HG02852 (cell line): ENCODE data around the gene SLC28A2.
"Not testable (repeated sequence)": the region's sequence is repeated elsewhere in the genome, so short reads cannot be mapped to it uniquely, and the experiment has no call there.

Experiments
- ATAC-seq: cut with Tn5 transposase; IDR thresholded peaks from one replicate; pipeline ENCODE4 v1.9.1; 2021; ENCODE audit warnings: mild to moderate bottlenecking, moderate library complexity; ENCODE audit not compliant: unreplicated experiment

The SLC28A2 gene

GRCh38 chr15:45251888-45252287 lies at the start of gene SLC28A2:
SLC28A2 (plus strand) TSS chr15:45252234; CDS start chr15:45253216, 982 bp downstream.
- no peak for ATAC-seq

- no peak for ATAC-seq
Measured at GRCh38 chr15:45203182-45203581, 48.9 kb upstream of the SLC28A2 start.

- no peak for ATAC-seq
Measured at GRCh38 chr15:45205192-45205591, 46.8 kb upstream of the SLC28A2 start.

- no peak for ATAC-seq
Measured at GRCh38 chr15:45212493-45212892, 39.5 kb upstream of the SLC28A2 start.

GRCh38 chr15:45221053-45221599 lies 30.9 kb upstream of the SLC28A2 start:
- ATAC-seq: no peak

GRCh38 chr15:45221967-45222366 lies 30.1 kb upstream of the SLC28A2 start:
- ATAC-seq: no peak

GRCh38 chr15:45224621-45225217 lies 27.3 kb upstream of the SLC28A2 start:
- ATAC-seq: no peak

- ATAC-seq: no peak
Measured at GRCh38 chr15:45225506-45226273, 26.3 kb upstream of the SLC28A2 start.

- no peak for ATAC-seq
Measured at GRCh38 chr15:45228931-45229330, 23.1 kb upstream of the SLC28A2 start.

GRCh38 chr15:45230245-45230965 lies 21.6 kb upstream of the SLC28A2 start:
- ATAC-seq: no peak

GRCh38 chr15:45231132-45231531 lies 20.9 kb upstream of the SLC28A2 start:
- no peak for ATAC-seq

GRCh38 chr15:45231864-45232562 lies 20.0 kb upstream of the SLC28A2 start:
- ATAC-seq: no peak

GRCh38 chr15:45234562-45235235 lies 17.3 kb upstream of the SLC28A2 start:
- ATAC-seq: no peak

GRCh38 chr15:45236806-45237205 lies 15.2 kb upstream of the SLC28A2 start:
- not testable (repeated sequence) for ATAC-seq

GRCh38 chr15:45242289-45242688 lies 9.7 kb upstream of the SLC28A2 start:
- no peak for ATAC-seq

GRCh38 chr15:45249125-45249780 lies 2.8 kb upstream of the SLC28A2 start:
- no peak for ATAC-seq

- no peak for ATAC-seq
Measured at GRCh38 chr15:45253330-45253729, 1.3 kb downstream of the SLC28A2 start.

- ATAC-seq: no peak
Measured at GRCh38 chr15:45254405-45254804, 2.4 kb downstream of the SLC28A2 start.

- ATAC-seq: not testable (repeated sequence)
Measured at GRCh38 chr15:45254824-45255223, 2.8 kb downstream of the SLC28A2 start.

- ATAC-seq: no peak
Measured at GRCh38 chr15:45259796-45260195, 7.8 kb downstream of the SLC28A2 start.
